HepG2 (cell line): ENCODE results near the gene PC. TPM values are rescaled to one million over a fixed set of nuclear protein-coding genes. Genes with fewer than 3 reads are reported as not detected.
A peak's percentile ranks its signal among the peaks of the same experiment; 100 is the strongest.

Source experiments
- ATF7 ChIP-seq, 2 experiments: fragments of 450-650 bp in 1 of 2; sonication (generic) in 1 of 2; formaldehyde crosslinking in 1 of 2; IDR thresholded peaks; 2 replicates each; pipeline versions ENCODE4 v1.4.0 to v1.6.1; 2016 to 2020; ENCODE audit warnings: antibody characterized with exemption in 1 of 2, mild to moderate bottlenecking in 1 of 2, missing genetic modification reagents in 1 of 2
- ATRX ChIP-seq: sonication (generic); formaldehyde crosslinking; IDR thresholded peaks from 2 replicates; pipeline ENCODE4 v1.4.0; 2020; ENCODE audit warnings: missing genetic modification reagents, borderline replicate concordance
- BORCS8-MEF2B ChIP-seq: sonication (generic); formaldehyde crosslinking; IDR thresholded peaks from 2 replicates; pipeline ENCODE4 v1.8.0; 2022; ENCODE audit warnings: mild to moderate bottlenecking, missing genetic modification reagents
- CCAR2 ChIP-seq: fragments of 200-400 bp; formaldehyde crosslinking; optimal IDR thresholded peaks from 2 replicates; pipeline ENCODE3; 2018; ENCODE audit warnings: low read depth, mild to moderate bottlenecking, low read length, moderate library complexity
- FIP1L1 ChIP-seq: fragments of 200-400 bp; formaldehyde crosslinking; IDR thresholded peaks from 2 replicates; pipeline ENCODE4 v1.6.1; 2018; ENCODE audit warnings: low read depth, mild to moderate bottlenecking, low read length, moderate library complexity, borderline replicate concordance; ENCODE audit not compliant: insufficient read depth
- GATAD2A ChIP-seq: IDR thresholded peaks from 2 replicates; pipeline ENCODE4 v1.6.1; 2016
- JUN ChIP-seq: sonication (generic); formaldehyde crosslinking; IDR thresholded peaks from 2 replicates; pipeline ENCODE4 v1.4.0; 2020; ENCODE audit warnings: mild to moderate bottlenecking, missing genetic modification reagents
- MIXL1 ChIP-seq: IDR thresholded peaks from 2 replicates; pipeline ENCODE4 v1.6.1; 2016
- NCOA5 ChIP-seq: sonication (generic); formaldehyde crosslinking; IDR thresholded peaks from 2 replicates; pipeline ENCODE4 v1.4.0; 2020; ENCODE audit warnings: missing genetic modification reagents
- NR2F6 ChIP-seq, 2 experiments: IDR thresholded peaks; 2 replicates each; pipeline ENCODE4 v1.6.1; 2016; ENCODE audit warnings: antibody characterized with exemption in 1 of 2, mild to moderate bottlenecking in 1 of 2
- ONECUT2 ChIP-seq: sonication (generic); formaldehyde crosslinking; IDR thresholded peaks from 2 replicates; pipeline ENCODE4 v1.4.0; 2020; ENCODE audit warnings: missing genetic modification reagents
- PHF21A ChIP-seq: sonication (generic); formaldehyde crosslinking; IDR thresholded peaks from 2 replicates; pipeline ENCODE4 v1.5.0; 2020; ENCODE audit warnings: mild to moderate bottlenecking, missing genetic modification reagents
- PLRG1 ChIP-seq: fragments of 450-650 bp; conservative IDR thresholded peaks from 2 replicates; pipeline ENCODE4 v1.6.1; 2016
- PTBP1 ChIP-seq: fragments of 200-400 bp; formaldehyde crosslinking; IDR thresholded peaks from 2 replicates; pipeline ENCODE4 v1.6.1; 2018; ENCODE audit warnings: low read length, low read depth; ENCODE audit not compliant: poor library complexity, severe bottlenecking
- XBP1 ChIP-seq: sonication (generic); formaldehyde crosslinking; IDR thresholded peaks from 2 replicates; pipeline ENCODE4 v1.5.0; 2020; ENCODE audit warnings: missing genetic modification reagents
- ZFY ChIP-seq: sonication (generic); formaldehyde crosslinking; IDR thresholded peaks from 2 replicates; pipeline ENCODE4 v1.4.0; 2020; ENCODE audit warnings: missing genetic modification reagents
- ZMYM2 ChIP-seq: sonication (generic); formaldehyde crosslinking; IDR thresholded peaks from 2 replicates; pipeline ENCODE4 v1.8.0; 2022; ENCODE audit warnings: mild to moderate bottlenecking, missing genetic modification reagents
- ZNF629 ChIP-seq: sonication (generic); formaldehyde crosslinking; conservative IDR thresholded peaks from 2 replicates; pipeline ENCODE4 v1.5.0; 2020; ENCODE audit warnings: missing genetic modification reagents
- ZNF747 ChIP-seq: sonication (generic); formaldehyde crosslinking; IDR thresholded peaks from 2 replicates; pipeline ENCODE4 v1.8.1; 2023; ENCODE audit warnings: missing genetic modification reagents, mild to moderate bottlenecking, borderline replicate concordance
- polyA plus RNA-seq, 8 experiments: library from polyadenylated mRNA; depleted of rRNA in 3 of 8; stranded (reverse) in 7 of 8; unstranded in 1 of 8; fragments of >200 nt; fragmentation: Illumina TruSeq in 4 of 8; extraction: Trizol in 4 of 8; gene quantifications; 2 replicates each; pipeline versions ENCODE4 v1.2.1 to v1.2.3, GENCODE V29; 2011 to 2016; ENCODE audit warnings: low read depth in 4 of 8, missing spikeins in 1 of 8, mixed read lengths in 1 of 8; ENCODE audit not compliant: insufficient read depth in 1 of 8
- total RNA-seq, 5 experiments: library from RNA; depleted of rRNA; stranded (reverse); fragments of >200 nt; fragmentation: Illumina TruSeq; extraction: Trizol; gene quantifications; 2 replicates each; pipeline ENCODE4 v1.2.3, GENCODE V29; 2016; ENCODE audit warnings: low read depth in 1 of 5
- TF ChIP-seq, protein P1 (sequence below): sonication (generic); formaldehyde crosslinking; conservative IDR thresholded peaks from 2 replicates; pipeline ENCODE4 v1.5.0; 2020; ENCODE audit warnings: missing genetic modification reagents
- TF ChIP-seq, protein P2 (sequence below): sonication (generic); formaldehyde crosslinking; conservative IDR thresholded peaks from 2 replicates; pipeline ENCODE4 v1.8.0; 2022; ENCODE audit warnings: low read depth, missing genetic modification reagents
- TF ChIP-seq, protein P3 (sequence below): fragments of 450-650 bp; IDR thresholded peaks from 2 replicates; pipeline ENCODE4 v1.6.1; 2016
- TF ChIP-seq, protein P4 (sequence below): sonication (generic); formaldehyde crosslinking; IDR thresholded peaks from 2 replicates; pipeline ENCODE4 v1.4.0; 2020; ENCODE audit warnings: missing genetic modification reagents, borderline replicate concordance

The PC gene
- total and polyA plus RNA-seq, 2 of the 13 experiments (the other 11 are each of a cell fraction or from before 2014, with no cell fraction given), result 29.0 to 39.0 TPM

DNA sequence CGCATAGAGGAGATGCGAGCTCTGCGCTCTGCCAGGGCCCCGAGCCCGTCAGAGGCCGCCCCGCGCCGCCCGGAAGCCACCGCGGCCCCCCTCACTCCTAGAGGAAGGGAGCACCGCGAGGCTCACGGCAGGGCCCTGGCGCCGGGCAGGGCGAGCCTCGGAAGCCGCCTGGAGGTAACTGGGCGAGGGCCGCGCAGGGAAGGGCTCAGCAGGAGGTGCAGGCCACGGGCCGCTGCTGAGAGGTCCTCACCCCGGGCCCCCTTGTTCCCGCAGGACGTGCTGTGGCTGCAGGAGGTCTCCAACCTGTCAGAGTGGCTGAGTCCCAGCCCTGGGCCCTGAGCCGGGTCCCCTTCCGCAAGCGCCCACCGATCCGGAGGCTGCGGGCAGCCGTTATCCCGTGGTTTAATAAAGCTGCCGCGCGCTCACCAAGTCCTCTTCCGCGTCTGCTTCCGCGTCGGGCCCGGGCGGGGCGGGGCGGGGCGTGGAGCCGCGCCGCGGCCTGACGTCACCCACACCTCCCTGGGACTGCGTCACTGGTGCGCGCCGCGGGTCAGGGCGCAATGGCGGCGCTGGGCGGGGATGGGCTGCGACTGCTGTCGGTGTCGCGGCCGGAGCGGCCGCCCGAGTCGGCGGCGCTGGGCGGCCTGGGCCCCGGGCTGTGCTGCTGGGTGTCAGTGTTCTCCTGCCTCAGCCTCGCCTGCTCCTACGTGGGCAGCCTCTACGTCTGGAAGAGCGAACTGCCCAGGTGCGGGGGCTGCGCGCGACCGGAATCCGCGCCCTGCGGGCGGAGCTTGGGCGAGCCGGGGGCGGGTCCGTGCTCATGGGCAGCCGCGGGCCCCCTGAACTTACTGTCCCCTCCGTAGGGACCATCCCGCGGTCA lies 115.0 kb downstream of the PC start, which contains the start of gene RCE1 (continued):
- no peak for TF ChIP-seq PTBP1
- peak; percentile 81 for TF ChIP-seq BORCS8-MEF2B (CRISPR knock-in tag)
- TF ChIP-seq MIXL1, result 0 out of 2 replicates have a peak, but pooled peaks have one; percentile 14
- no peak for TF ChIP-seq ATF7 (IDR thresholded peaks at IDR 0.05)
- peak; percentile 80 for TF ChIP-seq ATF7 (CRISPR knock-in tag; IDR thresholded peaks at IDR 0.05)
- TF ChIP-seq, protein P1, sequence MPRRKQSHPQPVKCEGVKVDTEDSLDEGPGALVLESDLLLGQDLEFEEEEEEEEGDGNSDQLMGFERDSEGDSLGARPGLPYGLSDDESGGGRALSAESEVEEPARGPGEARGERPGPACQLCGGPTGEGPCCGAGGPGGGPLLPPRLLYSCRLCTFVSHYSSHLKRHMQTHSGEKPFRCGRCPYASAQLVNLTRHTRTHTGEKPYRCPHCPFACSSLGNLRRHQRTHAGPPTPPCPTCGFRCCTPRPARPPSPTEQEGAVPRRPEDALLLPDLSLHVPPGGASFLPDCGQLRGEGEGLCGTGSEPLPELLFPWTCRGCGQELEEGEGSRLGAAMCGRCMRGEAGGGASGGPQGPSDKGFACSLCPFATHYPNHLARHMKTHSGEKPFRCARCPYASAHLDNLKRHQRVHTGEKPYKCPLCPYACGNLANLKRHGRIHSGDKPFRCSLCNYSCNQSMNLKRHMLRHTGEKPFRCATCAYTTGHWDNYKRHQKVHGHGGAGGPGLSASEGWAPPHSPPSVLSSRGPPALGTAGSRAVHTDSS (CRISPR knock-in tag), result no peak
- TF ChIP-seq ZMYM2 (CRISPR knock-in tag), result no peak
- TF ChIP-seq NR2F6 (IDR thresholded peaks at IDR 0.05), result no peak
- 0 out of 2 replicates have a peak, but pooled peaks have one; percentile 6 for TF ChIP-seq NR2F6 (CRISPR knock-in tag; IDR thresholded peaks at IDR 0.05)
- TF ChIP-seq NCOA5, result no peak
- TF ChIP-seq, protein P2, sequence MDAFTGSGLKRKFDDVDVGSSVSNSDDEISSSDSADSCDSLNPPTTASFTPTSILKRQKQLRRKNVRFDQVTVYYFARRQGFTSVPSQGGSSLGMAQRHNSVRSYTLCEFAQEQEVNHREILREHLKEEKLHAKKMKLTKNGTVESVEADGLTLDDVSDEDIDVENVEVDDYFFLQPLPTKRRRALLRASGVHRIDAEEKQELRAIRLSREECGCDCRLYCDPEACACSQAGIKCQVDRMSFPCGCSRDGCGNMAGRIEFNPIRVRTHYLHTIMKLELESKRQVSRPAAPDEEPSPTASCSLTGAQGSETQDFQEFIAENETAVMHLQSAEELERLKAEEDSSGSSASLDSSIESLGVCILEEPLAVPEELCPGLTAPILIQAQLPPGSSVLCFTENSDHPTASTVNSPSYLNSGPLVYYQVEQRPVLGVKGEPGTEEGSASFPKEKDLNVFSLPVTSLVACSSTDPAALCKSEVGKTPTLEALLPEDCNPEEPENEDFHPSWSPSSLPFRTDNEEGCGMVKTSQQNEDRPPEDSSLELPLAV, result no peak
- TF ChIP-seq, protein P3, sequence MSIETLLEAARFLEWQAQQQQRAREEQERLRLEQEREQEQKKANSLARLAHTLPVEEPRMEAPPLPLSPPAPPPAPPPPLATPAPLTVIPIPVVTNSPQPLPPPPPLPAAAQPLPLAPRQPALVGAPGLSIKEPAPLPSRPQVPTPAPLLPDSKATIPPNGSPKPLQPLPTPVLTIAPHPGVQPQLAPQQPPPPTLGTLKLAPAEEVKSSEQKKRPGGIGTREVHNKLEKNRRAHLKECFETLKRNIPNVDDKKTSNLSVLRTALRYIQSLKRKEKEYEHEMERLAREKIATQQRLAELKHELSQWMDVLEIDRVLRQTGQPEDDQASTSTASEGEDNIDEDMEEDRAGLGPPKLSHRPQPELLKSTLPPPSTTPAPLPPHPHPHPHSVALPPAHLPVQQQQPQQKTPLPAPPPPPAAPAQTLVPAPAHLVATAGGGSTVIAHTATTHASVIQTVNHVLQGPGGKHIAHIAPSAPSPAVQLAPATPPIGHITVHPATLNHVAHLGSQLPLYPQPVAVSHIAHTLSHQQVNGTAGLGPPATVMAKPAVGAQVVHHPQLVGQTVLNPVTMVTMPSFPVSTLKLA, result no peak
- TF ChIP-seq GATAD2A (CRISPR knock-in tag), result no peak
- TF ChIP-seq XBP1, result no peak
- no peak for TF ChIP-seq ATRX
- TF ChIP-seq ZFY (CRISPR knock-in tag), result peak; percentile 94
- no peak for TF ChIP-seq ONECUT2
- TF ChIP-seq JUN, result no peak
- TF ChIP-seq, protein P4, sequence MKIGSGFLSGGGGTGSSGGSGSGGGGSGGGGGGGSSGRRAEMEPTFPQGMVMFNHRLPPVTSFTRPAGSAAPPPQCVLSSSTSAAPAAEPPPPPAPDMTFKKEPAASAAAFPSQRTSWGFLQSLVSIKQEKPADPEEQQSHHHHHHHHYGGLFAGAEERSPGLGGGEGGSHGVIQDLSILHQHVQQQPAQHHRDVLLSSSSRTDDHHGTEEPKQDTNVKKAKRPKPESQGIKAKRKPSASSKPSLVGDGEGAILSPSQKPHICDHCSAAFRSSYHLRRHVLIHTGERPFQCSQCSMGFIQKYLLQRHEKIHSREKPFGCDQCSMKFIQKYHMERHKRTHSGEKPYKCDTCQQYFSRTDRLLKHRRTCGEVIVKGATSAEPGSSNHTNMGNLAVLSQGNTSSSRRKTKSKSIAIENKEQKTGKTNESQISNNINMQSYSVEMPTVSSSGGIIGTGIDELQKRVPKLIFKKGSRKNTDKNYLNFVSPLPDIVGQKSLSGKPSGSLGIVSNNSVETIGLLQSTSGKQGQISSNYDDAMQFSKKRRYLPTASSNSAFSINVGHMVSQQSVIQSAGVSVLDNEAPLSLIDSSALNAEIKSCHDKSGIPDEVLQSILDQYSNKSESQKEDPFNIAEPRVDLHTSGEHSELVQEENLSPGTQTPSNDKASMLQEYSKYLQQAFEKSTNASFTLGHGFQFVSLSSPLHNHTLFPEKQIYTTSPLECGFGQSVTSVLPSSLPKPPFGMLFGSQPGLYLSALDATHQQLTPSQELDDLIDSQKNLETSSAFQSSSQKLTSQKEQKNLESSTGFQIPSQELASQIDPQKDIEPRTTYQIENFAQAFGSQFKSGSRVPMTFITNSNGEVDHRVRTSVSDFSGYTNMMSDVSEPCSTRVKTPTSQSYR (CRISPR knock-in tag), result no peak
- no peak for TF ChIP-seq ZNF747 (CRISPR knock-in tag)
- 0 out of 2 replicates have a peak, but pooled peaks have one; percentile 70 for TF ChIP-seq FIP1L1
- TF ChIP-seq PLRG1, result no peak
- TF ChIP-seq ZNF629 (CRISPR knock-in tag), result no peak
- no peak for TF ChIP-seq CCAR2
- TF ChIP-seq PHF21A, result no peak
